Muscle layer of colon (tissue), 2 donors: ENCODE data around the gene CAPZA3.
"Not testable (repeated sequence)": the region's sequence is repeated elsewhere in the genome, so short reads cannot be mapped to it uniquely, and the experiment has no call there.

ENCODE experiments used
- H3K27ac ChIP-seq: one replicate; pipeline ENCODE4 v1.7.0; 2013; ENCODE audit warnings: low read depth, mild to moderate bottlenecking, low read length, moderate library complexity
- H3K27me3 ChIP-seq, 2 donors: one replicate each; pipeline ENCODE4 v1.7.0; 2013; ENCODE audit warnings: low read length in 2 of 2, mild to moderate bottlenecking in 2 of 2; ENCODE audit not compliant: insufficient read depth in 2 of 2, control insufficient read depth in 1 of 2
- H3K36me3 ChIP-seq: one replicate; pipeline ENCODE4 v1.7.0; 2013; ENCODE audit warnings: mild to moderate bottlenecking, low read length; ENCODE audit not compliant: insufficient read depth
- H3K4me1 ChIP-seq: one replicate; pipeline ENCODE4 v1.7.0; 2013; ENCODE audit warnings: mild to moderate bottlenecking, low read length; ENCODE audit not compliant: insufficient read depth
- H3K4me3 ChIP-seq, 2 donors: one replicate each; pipeline ENCODE4 v1.7.0; 2013; ENCODE audit warnings: low read length in 2 of 2, low read depth in 1 of 2, mild to moderate bottlenecking in 1 of 2, moderate library complexity in 1 of 2
- H3K9ac ChIP-seq: one replicate; pipeline ENCODE4 v1.7.0; 2013; ENCODE audit warnings: low read length
- H3K9me3 ChIP-seq: one replicate; pipeline ENCODE4 v1.7.0; 2013; ENCODE audit warnings: mild to moderate bottlenecking, low read length
- donor health status: abdominal sarcoma.
- donor health status: Adenocarcinoma of cecum.

CAPZA3 gene, protein sequence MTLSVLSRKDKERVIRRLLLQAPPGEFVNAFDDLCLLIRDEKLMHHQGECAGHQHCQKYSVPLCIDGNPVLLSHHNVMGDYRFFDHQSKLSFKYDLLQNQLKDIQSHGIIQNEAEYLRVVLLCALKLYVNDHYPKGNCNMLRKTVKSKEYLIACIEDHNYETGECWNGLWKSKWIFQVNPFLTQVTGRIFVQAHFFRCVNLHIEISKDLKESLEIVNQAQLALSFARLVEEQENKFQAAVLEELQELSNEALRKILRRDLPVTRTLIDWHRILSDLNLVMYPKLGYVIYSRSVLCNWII

DNA sequence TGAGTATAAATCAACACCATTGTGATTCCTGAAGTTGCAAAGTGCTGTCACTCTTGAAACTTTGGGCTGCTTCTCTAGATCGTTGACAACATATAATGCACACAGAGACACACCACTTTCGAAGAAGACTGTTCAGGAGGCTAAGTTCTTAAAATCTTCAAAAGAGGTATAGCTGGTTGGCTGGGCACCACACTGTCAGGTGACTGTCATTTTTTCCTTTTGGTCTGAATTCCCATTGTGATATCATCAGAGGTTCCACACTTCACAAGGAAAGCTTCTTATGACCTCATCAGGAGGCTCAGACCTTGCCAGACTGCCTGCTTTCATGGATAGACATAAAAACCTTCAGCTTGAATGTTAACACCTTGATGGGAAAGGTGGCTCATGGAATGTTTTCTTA, at the start of gene CAPZA3, which contains the start of gene PLCZ1:
CAPZA3 (plus strand) TSS at position 301 of the 400 bp plus-strand sequence. CDS start 150 bp downstream, outside the sequence.
PLCZ1 (minus strand) TSS at position 194 of the 400 bp plus-strand sequence. CDS start 641 bp downstream, outside the sequence.
- Histone ChIP-seq H3K4me1 (no peaks in the 10 kb centered on the region), H3K9me3 (no peaks in the 10 kb centered on the region)

GRCh38 chr12:18689771-18690170, 48.1 kb upstream of the CAPZA3 start:
- Histone ChIP-seq H3K27ac (no peak overlapping the region), H3K27me3 (no peaks in the 10 kb centered on the region), H3K4me1 (no peaks in the 10 kb centered on the region)

More for the DNA sequence above, at the start of gene CAPZA3, which contains the start of gene PLCZ1:
- Histone ChIP-seq H3K9ac (no peak within 1 kb of the TSS), H3K27me3 (no peaks in the 10 kb centered on the region), H3K27ac (no peak within 1 kb of the TSS), H3K4me3 (no peak within 1 kb of the TSS), H3K36me3 (no peaks in the 10 kb centered on the region)

DNA sequence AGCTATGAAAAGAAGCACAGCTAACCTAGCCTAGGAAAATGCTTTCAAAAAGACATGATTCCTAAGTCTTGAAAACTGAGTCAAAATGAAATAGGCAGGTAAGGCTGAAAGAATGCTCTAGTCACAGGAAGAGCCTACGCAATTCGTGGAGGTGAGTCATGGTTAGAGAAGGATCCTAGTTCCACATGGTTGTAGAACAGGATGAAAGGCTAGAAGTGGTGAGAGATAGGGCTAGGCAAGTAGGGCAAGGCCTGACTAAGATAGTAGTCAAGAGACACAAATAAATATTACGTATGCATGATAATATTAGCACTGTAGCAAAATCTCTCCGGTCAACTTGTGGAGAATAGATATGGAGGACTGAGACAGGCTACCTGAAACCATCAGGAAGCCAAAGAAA, 47.3 kb upstream of the CAPZA3 start:
- Histone ChIP-seq H3K4me3 (no peak overlapping the region), H3K9me3 (no peaks in the 10 kb centered on the region), H3K9ac (no peak overlapping the region), H3K36me3 (no peaks in the 10 kb centered on the region), H3K27ac (no peak overlapping the region), H3K4me1 (no peaks in the 10 kb centered on the region), H3K27me3 (no peaks in the 10 kb centered on the region)

More at GRCh38 chr12:18689771-18690170, 48.1 kb upstream of the CAPZA3 start:
- no peak overlapping the region for H3K4me3 ChIP-seq
- H3K9ac ChIP-seq, result no peak overlapping the region
- H3K9me3 ChIP-seq, result no peaks in the 10 kb centered on the region
- no peaks in the 10 kb centered on the region for H3K36me3 ChIP-seq

DNA sequence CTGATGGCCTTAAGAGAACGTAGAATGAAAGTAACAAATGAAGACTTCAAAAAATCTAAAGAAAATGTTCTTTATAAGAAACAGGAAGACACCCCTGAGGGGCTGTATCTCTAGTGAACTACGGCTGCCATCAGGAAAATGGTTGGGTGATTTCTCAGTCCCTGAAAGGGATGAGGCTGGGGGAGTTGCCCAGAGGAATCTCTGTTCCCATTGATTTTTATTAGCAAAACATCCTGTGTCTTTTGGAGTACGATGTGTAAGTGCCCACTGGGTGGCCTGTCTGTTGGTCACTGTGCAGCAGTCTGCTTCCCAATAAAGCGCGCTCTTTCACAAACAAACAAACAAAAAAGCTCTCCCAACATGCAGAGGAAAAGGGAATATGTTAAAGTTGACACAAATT, 43.9 kb upstream of the CAPZA3 start:
- H3K36me3 ChIP-seq, H3K27ac ChIP-seq, H3K4me3 ChIP-seq, H3K27me3 ChIP-seq, H3K9me3 ChIP-seq, H3K4me1 ChIP-seq, H3K9ac ChIP-seq: not testable (repeated sequence)

GRCh38 chr12:18696971-18697602, 40.8 kb upstream of the CAPZA3 start:
- Histone ChIP-seq H3K4me3 (no peak overlapping the region), H3K9ac (no peak overlapping the region), H3K27me3 (no peaks in the 10 kb centered on the region), H3K27ac (no peak overlapping the region), H3K9me3 (no peaks in the 10 kb centered on the region), H3K36me3 (no peaks in the 10 kb centered on the region), H3K4me1 (no peaks in the 10 kb centered on the region)

- no peak overlapping the region for H3K27ac ChIP-seq
- H3K9ac ChIP-seq, result no peak overlapping the region
- no peak overlapping the region for H3K4me3 ChIP-seq
- no peaks in the 10 kb centered on the region for H3K36me3 ChIP-seq
- no peaks in the 10 kb centered on the region for H3K9me3 ChIP-seq
- no peaks in the 10 kb centered on the region for H3K27me3 ChIP-seq
- H3K4me1 ChIP-seq, result no peaks in the 10 kb centered on the region
Observed at GRCh38 chr12:18700271-18700670, 37.6 kb upstream of the CAPZA3 start.

- no peaks in the 10 kb centered on the region for H3K36me3 ChIP-seq
- H3K9ac ChIP-seq, result no peak overlapping the region
- no peaks in the 10 kb centered on the region for H3K9me3 ChIP-seq
- H3K4me1 ChIP-seq, result no peaks in the 10 kb centered on the region
- H3K27ac ChIP-seq, result no peak overlapping the region
- no peak overlapping the region for H3K4me3 ChIP-seq
- H3K27me3 ChIP-seq, result no peaks in the 10 kb centered on the region
Observed at GRCh38 chr12:18703321-18703720, 34.6 kb upstream of the CAPZA3 start.

- Histone ChIP-seq H3K27me3 (no peaks in the 10 kb centered on the region), H3K9ac (no peak overlapping the region), H3K27ac (no peak overlapping the region), H3K4me3 (no peak overlapping the region), H3K9me3 (no peaks in the 10 kb centered on the region), H3K4me1 (no peaks in the 10 kb centered on the region), H3K36me3 (no peaks in the 10 kb centered on the region)
Observed at GRCh38 chr12:18703911-18704310, 34.0 kb upstream of the CAPZA3 start.

DNA sequence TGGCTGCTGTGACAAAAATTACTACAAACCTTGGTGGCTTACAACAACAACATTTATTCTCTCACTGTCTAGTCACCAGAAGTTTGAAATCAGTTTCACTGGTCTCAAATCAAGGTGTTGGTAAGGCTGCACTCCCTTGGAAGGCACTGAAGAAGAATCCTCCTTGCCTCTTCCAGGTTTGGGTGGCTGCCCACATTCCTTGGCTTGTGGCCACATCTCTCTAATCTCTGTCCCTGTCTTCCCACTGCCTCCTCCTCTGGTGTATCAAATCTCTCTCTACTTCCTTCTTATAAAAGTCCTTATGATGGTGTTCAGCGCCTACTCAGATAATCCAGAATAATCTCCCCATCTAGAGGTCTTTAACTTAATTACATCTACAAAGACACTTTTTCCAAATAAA, 31.1 kb upstream of the CAPZA3 start:
- no peaks in the 10 kb centered on the region for H3K27me3 ChIP-seq
- no peak overlapping the region for H3K27ac ChIP-seq
- H3K9ac ChIP-seq, result no peak overlapping the region
- no peaks in the 10 kb centered on the region for H3K36me3 ChIP-seq
- no peaks in the 10 kb centered on the region for H3K4me1 ChIP-seq
- H3K9me3 ChIP-seq, result no peaks in the 10 kb centered on the region
- no peak overlapping the region for H3K4me3 ChIP-seq

DNA sequence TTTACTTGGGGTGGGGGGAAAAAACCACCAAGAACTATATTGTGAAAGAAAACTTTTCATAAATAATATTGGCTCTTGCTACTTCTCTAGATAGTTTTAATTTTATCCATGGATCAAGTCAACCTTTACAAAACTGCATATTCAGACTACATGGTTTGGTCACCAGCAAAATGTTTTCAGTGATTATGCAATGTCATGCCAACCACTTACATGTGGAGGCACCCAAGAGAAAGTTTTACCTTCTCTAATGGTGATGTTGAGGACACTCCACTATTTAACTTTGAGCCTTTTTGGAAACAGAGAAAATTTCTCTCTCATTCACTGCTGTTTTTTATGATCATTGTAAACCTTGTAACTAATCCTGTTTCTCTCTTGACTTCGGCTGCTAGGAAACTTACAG, 21.7 kb upstream of the CAPZA3 start:
- no peak overlapping the region for H3K9ac ChIP-seq

DNA sequence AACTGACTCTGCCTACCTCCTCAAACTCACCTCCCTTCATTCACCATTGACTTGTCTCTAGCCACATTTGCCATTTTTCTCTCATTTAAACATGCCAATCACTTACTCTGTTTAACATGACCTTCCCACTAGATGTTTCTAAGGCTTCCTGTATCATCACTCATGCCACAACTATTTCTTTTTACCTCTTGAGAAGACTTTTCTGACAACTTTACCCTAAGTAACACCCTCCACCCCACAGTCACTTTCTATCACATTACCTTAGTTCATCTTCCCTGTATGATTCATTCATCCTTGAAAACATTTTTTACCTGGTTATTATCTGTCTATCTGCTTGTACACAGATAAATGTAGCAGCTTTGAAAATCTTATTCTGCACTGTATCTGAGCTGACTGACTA, 19.5 kb upstream of the CAPZA3 start:
- Histone ChIP-seq H3K9me3 (no peaks in the 10 kb centered on the region), H3K4me1 (no peaks in the 10 kb centered on the region), H3K27ac (no peak overlapping the region), H3K27me3 (no peaks in the 10 kb centered on the region), H3K9ac (no peak overlapping the region), H3K4me3 (no peak overlapping the region), H3K36me3 (no peaks in the 10 kb centered on the region)

More for the DNA sequence above, 21.7 kb upstream of the CAPZA3 start:
- no peaks in the 10 kb centered on the region for H3K36me3 ChIP-seq
- H3K27me3 ChIP-seq, result no peaks in the 10 kb centered on the region
- H3K9me3 ChIP-seq, result no peaks in the 10 kb centered on the region
- H3K27ac ChIP-seq, result no peak overlapping the region
- no peaks in the 10 kb centered on the region for H3K4me1 ChIP-seq
- H3K4me3 ChIP-seq, result no peak overlapping the region
